Measurements from ENCODE around the gene BRSK2.

- TF ChIP-seq CTCF (conservative IDR thresholded peaks at IDR 0.05 in 1 of 2, IDR thresholded peaks at IDR 0.05 in 1 of 2; ENCODE audit: extremely low read depth in 1 of 2, insufficient read depth in 1 of 2, low read depth in 1 of 2, low read length in 2 of 2) (no peak), EZH2 (IDR thresholded peaks at IDR 0.05; ENCODE audit: borderline replicate concordance, low read length) (no peak)
These were observed 104.0 kb downstream of the BRSK2 start for GRCh38 chr11:1493650-1494244.
